ENCODE measurements around the gene CDC42EP4. TPM values are rescaled to one million over a fixed set of nuclear protein-coding genes. Genes with fewer than 3 reads are reported as not detected.

CDC42EP4 gene
- total and polyA plus RNA-seq, 9 of the 15 experiments (the other 6 are each of a cell fraction or from before 2014, with no cell fraction given), result 0.65 to 20.8 (median 12.3) TPM

GRCh38 chr17:73311781-73312641 is at the start of gene CDC42EP4 (continued):
- TF ChIP-seq MGA (IDR thresholded peaks at IDR 0.05) (peak; percentile 81), ATF3 (IDR thresholded peaks at IDR 0.05) (peak; percentile 45; the same call in 1 of the 2 replicates), ATF3 (CRISPR knock-in tag; conservative IDR thresholded peaks at IDR 0.05) (0 out of 2 replicates have a peak, but pooled peaks have one; percentile 56), REST (IDR thresholded peaks at IDR 0.05; ENCODE audit: borderline replicate concordance) (no peak), REST (CRISPR knock-in tag; IDR thresholded peaks at IDR 0.05; ENCODE audit: low read depth) (peak; percentile 55; the same call in 1 of the 2 replicates)
